Measurements from ENCODE around the gene JKAMP. TPM values are rescaled to one million over a fixed set of nuclear protein-coding genes. Genes with fewer than 3 reads are reported as not detected.

The JKAMP gene
- total RNA-seq, 1 experiment from 2014 or later: 46.5 TPM

DNA sequence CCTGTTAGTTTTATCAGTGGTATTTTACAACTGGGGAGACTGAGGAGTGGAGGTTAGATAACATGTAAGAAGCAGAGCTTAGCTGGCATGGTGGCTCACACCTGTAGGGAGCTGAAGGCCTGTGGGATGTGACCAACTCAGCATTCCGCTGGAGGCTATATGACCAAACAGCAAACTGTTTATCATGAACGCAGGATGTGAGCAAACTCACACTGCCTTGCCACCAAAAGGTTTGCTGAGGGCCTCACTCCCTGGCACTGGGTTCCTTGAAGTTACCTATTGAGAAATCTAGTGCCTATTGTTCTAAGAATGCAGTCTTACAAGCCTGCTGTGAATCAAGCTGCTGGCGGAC lies 23.4 kb downstream of the JKAMP start (continued):
- TF ChIP-seq, protein P1, sequence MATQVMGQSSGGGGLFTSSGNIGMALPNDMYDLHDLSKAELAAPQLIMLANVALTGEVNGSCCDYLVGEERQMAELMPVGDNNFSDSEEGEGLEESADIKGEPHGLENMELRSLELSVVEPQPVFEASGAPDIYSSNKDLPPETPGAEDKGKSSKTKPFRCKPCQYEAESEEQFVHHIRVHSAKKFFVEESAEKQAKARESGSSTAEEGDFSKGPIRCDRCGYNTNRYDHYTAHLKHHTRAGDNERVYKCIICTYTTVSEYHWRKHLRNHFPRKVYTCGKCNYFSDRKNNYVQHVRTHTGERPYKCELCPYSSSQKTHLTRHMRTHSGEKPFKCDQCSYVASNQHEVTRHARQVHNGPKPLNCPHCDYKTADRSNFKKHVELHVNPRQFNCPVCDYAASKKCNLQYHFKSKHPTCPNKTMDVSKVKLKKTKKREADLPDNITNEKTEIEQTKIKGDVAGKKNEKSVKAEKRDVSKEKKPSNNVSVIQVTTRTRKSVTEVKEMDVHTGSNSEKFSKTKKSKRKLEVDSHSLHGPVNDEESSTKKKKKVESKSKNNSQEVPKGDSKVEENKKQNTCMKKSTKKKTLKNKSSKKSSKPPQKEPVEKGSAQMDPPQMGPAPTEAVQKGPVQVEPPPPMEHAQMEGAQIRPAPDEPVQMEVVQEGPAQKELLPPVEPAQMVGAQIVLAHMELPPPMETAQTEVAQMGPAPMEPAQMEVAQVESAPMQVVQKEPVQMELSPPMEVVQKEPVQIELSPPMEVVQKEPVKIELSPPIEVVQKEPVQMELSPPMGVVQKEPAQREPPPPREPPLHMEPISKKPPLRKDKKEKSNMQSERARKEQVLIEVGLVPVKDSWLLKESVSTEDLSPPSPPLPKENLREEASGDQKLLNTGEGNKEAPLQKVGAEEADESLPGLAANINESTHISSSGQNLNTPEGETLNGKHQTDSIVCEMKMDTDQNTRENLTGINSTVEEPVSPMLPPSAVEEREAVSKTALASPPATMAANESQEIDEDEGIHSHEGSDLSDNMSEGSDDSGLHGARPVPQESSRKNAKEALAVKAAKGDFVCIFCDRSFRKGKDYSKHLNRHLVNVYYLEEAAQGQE (IDR thresholded peaks at IDR 0.05; ENCODE audit: low read depth): no peak
- TF ChIP-seq YY1 (IDR thresholded peaks at IDR 0.05; ENCODE audit: extremely low read depth, insufficient replicate concordance, low read depth, low read length) (no peak), ELF1 (IDR thresholded peaks at IDR 0.05; ENCODE audit: borderline replicate concordance, low read depth) (no peak), EZH2phosphoT487 (IDR thresholded peaks at IDR 0.05; ENCODE audit: borderline replicate concordance) (no peak), SP1 (IDR thresholded peaks at IDR 0.05; ENCODE audit: low read depth) (no peak), SRF (IDR thresholded peaks at IDR 0.05; ENCODE audit: low read depth) (no peak), EGR1 (IDR thresholded peaks at IDR 0.05; ENCODE audit: low read depth) (no peak), EZH2 (IDR thresholded peaks at IDR 0.05) (no peak)

DNA sequence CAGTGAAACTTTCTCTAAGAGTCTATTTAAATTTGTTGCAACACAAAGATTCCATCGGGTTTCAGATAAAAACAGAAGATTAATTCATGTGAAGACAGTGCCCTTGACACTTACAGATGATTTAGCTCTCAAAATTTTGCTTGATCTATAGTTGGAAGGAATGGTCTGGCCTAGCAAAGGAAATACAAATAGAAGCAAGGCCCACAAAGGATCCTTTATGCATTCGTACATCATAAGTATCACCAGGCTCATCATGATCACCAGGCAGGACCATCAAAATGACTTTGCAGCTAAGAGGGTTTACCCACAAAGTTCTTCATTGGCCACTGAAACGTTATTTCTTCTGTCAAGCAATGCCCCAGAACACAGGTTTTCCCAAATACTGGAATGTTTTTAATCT lies 24.8 kb downstream of the JKAMP start:
- Histone ChIP-seq H3K9me2 (ENCODE audit: insufficient read depth) (no peaks in the 10 kb centered on the region), H2AFZ (ENCODE audit: low read depth, low read length, poor library complexity, severe bottlenecking) (no peak overlapping the region), H3K36me3 (ENCODE audit: control insufficient read depth in 1 of 2, insufficient read depth in 2 of 2, low read length in 2 of 2) (peaks cover 0 to 4% of the 10 kb centered on the region in 2 experiments; a peak in 1 of 4 replicates), H3K79me2 (ENCODE audit: insufficient read depth, low read length) (no peaks in the 10 kb centered on the region), H3K9me3 (ENCODE audit: control insufficient read depth in 1 of 2, insufficient read depth in 1 of 2, low read depth in 1 of 2, low read length in 2 of 2) (no peaks in the 10 kb centered on the region), H3K4me2 (ENCODE audit: low read length) (no peak overlapping the region), H3K4me1 (ENCODE audit: control insufficient read depth in 1 of 2, insufficient read depth in 2 of 2, low read length in 2 of 2) (no peaks in the 10 kb centered on the region), H3K27ac (ENCODE audit: low read depth, low read length) (no peak overlapping the region), H3K27me3 (ENCODE audit: insufficient read depth, low read length) (no peaks in the 10 kb centered on the region), H3K4me3 (replicated peaks in 1 of 2; ENCODE audit: low read depth in 1 of 2, low read length in 2 of 2) (no peak overlapping the region), H3K9ac (ENCODE audit: low read length) (no peak overlapping the region), H4K20me1 (ENCODE audit: insufficient read depth) (no peaks in the 10 kb centered on the region)
- RAD21 ChIA-PET (ENCODE audit: low non-redundant PET in 1 of 2, low total read pairs in 2 of 2, uncharacterized antibody in 2 of 2, unreplicated experiment in 2 of 2): no interaction called here
- POLR2A ChIA-PET: no interaction called here
- TF ChIP-seq ZFX (IDR thresholded peaks at IDR 0.05) (no peak), ZNF274 (IDR thresholded peaks at IDR 0.05; ENCODE audit: low read depth, low read length) (no peak), EGR1 (IDR thresholded peaks at IDR 0.05; ENCODE audit: low read depth) (no peak), ELF1 (IDR thresholded peaks at IDR 0.05; ENCODE audit: borderline replicate concordance, low read depth) (no peak), EZH2 (IDR thresholded peaks at IDR 0.05) (no peak), POLR2A (IDR thresholded peaks at IDR 0.05; ENCODE audit: borderline replicate concordance, extremely low read depth, insufficient read depth, insufficient read length) (no peak), SIN3A (IDR thresholded peaks at IDR 0.05; ENCODE audit: low read depth) (no peak)
- TF ChIP-seq, protein P2, sequence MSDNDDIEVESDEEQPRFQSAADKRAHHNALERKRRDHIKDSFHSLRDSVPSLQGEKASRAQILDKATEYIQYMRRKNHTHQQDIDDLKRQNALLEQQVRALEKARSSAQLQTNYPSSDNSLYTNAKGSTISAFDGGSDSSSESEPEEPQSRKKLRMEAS (IDR thresholded peaks at IDR 0.05): no peak
- no TSS peak for BruUV-seq (replicated peaks)
- intact Hi-C loops (cut with micrococcal nuclease): loop anchor here (5.0 kb wide), 2 partner anchors 388 to 673 kb away; no protein-coding TSS in a partner anchor
- no peak for ATAC-seq
- DNase-seq (ENCODE audit: low read depth, low spot score): no peak
- CTCF ChIA-PET: no interaction called here

Measured in HCT116 (cell line).